Heart right ventricle (tissue), 16 donors: ENCODE results near the gene COL4A6. TPM values are rescaled to one million over a fixed set of nuclear protein-coding genes. Genes with fewer than 3 reads are reported as not detected.

Experiments
- ATAC-seq, 8 donors: fragments of 200-7000 bp; cut with Tn5 transposase; one replicate each; pipeline ENCODE4 v1.9.1; 2020; ENCODE audit warnings: mild to moderate bottlenecking in 8 of 8, moderate library complexity in 8 of 8, moderate number of reproducible peaks in 1 of 8
- DNase-seq, 2 donors: peaks; one replicate each; pipeline ENCODE4 v3.0.0-alpha.2; 2020
- H3K27ac ChIP-seq, 10 donors: fragments of 200-600 bp; sonication (generic) in 2 of 10; one replicate each; pipeline versions ENCODE4 v1.5.0 to v1.8.0; 2020 to 2022; ENCODE audit warnings: mild to moderate bottlenecking in 3 of 10
- H3K27me3 ChIP-seq, 7 donors: fragments of 200-600 bp; one replicate each; pipeline ENCODE4 v1.8.0; 2021 to 2022; ENCODE audit warnings: mild to moderate bottlenecking in 2 of 7
- H3K36me3 ChIP-seq, 9 donors: fragments of 200-600 bp; sonication (generic) in 1 of 9; one replicate each; pipeline versions ENCODE4 v1.5.0 to v1.8.0; 2020 to 2022; ENCODE audit warnings: mild to moderate bottlenecking in 2 of 9
- H3K4me1 ChIP-seq, 9 donors: fragments of 200-600 bp; sonication (generic) in 1 of 9; one replicate each; pipeline versions ENCODE4 v1.5.0 to v1.8.0; 2020 to 2022; ENCODE audit warnings: mild to moderate bottlenecking in 4 of 9
- H3K4me3 ChIP-seq, 10 donors: fragments of 200-600 bp; sonication (generic) in 2 of 10; one replicate each; pipeline versions ENCODE4 v1.5.0 to v1.8.0; 2020 to 2022; ENCODE audit warnings: mild to moderate bottlenecking in 7 of 10, moderate library complexity in 2 of 10
- H3K9me3 ChIP-seq, 11 donors: fragments of 200-600 bp in 10 of 11; sonication (generic) in 2 of 11; one replicate each; pipeline versions ENCODE4 v1.5.0 to v1.8.0; 2013 to 2022; ENCODE audit warnings: mild to moderate bottlenecking in 2 of 11, control low read depth in 1 of 11, moderate library complexity in 1 of 11
- WGBS, 2 donors: extraction: QIAGEN DNeasy Blood & Tissue Kit; methylation state at CpG; one replicate each; pipeline ENCODE4 v1.1.7; 2013; ENCODE audit warnings: inconsistent platforms in 1 of 2; 5-methylcytosine and 5-hydroxymethylcytosine counted together
- intact Hi-C, 10 donors: fragments of 100-400 bp; cut with DNase I; formaldehyde crosslinking; loops; one replicate each; pipeline versions ENCODE4 v1.11.1 to v1.14.2; 2022
- polyA plus RNA-seq, 2 donors: library from polyadenylated mRNA; stranded (reverse); fragments of 200-250 nt; gene quantifications; one replicate each; pipeline ENCODE4 v1.2.3, GENCODE V29; 2013
- total RNA-seq, 10 donors: library from RNA; stranded (reverse); fragmentation: NEBNext Ultra II Directional in 3 of 10; extraction: Animal tissue kit (Norgen Biotek cat#: 25700) in 3 of 10; gene quantifications; one replicate each; pipeline versions ENCODE4 v1.2.1 to v1.2.4, GENCODE V29; 2021 to 2023
- TF ChIP-seq, protein P1 (sequence below), 9 donors: fragments of 200-600 bp; sonication (generic) in 2 of 9; IDR thresholded peaks; one replicate each; pipeline versions ENCODE4 v1.5.0 to v1.8.0; 2021 to 2022; ENCODE audit warnings: antibody characterized with exemption in 9 of 9, mild to moderate bottlenecking in 5 of 9, moderate library complexity in 1 of 9
- donor health status: Arrhythmogenic right ventricular cardiomyopathy.
- donor health status: ischemic (EF 13 %, LVEDD 7.1; RV severe dilation, severe dysfunction).
- donor health status: healthy with polysubstance abuse.
- donor health status: DM: no; HTN: yes; CAD: no.
- donor health status: DM: no; HTN: no; CAD: no.
- donor health status: ischemic (EF 25% LVEDD 6.9; RV normal size, moderate dysfunction).
- donor health status: ischemic (EF 25% LVEDD 5.7; RV mildly dilated, moderate dysfunction).
- donor health status: healthy.
- donor health status: DM: yes; HTN: yes; CAD: no.
- donor health status: Ischemic cardiomyopathy.
- donor health status: ischemic (EF 35%, LVEDD 5.7; RV mildly dilated, moderate dysfunction).
- donor health status: nonischemic (EF 11% LVEDD 7.7; RV severe dilation, severe dysfunction).
- donor health status: DM: yes; HTN: yes; CAD: no.
- donor health status: PGD.
- donor health status: ischemic (EF 29% LVEDD 5.4; RV normal size, mild dysfunction).
- donor health status: nonischemic (EF 23%, LVEDD 6.1; RV moderate dilation, normal function).

Gene COL4A6
- total and polyA plus RNA-seq, 12 donors, result 1.7 to 10.8 (median 7.6) TPM

DNA sequence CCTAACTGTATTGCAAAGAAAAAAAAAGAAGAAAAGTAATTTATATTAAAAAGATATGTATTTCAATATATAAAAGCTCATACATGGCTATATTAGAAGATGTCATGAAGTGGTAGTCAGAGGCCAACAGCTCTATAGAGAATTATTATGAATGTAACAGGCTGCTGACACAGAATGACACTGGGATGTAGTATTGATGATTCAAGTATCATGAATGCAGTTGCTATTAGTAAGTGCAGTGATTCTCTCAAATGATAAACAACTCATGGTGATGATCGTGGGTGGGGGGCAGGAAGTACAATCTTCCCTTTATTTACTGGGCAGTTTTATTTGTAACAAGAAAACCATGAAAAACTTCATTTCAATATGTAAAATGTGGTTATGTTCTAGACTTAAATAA, 124.6 kb downstream of the COL4A6 start:
- no peak for DNase-seq
- H3K36me3 ChIP-seq, result no peaks in the 10 kb centered on the region
- TF ChIP-seq, protein P1, sequence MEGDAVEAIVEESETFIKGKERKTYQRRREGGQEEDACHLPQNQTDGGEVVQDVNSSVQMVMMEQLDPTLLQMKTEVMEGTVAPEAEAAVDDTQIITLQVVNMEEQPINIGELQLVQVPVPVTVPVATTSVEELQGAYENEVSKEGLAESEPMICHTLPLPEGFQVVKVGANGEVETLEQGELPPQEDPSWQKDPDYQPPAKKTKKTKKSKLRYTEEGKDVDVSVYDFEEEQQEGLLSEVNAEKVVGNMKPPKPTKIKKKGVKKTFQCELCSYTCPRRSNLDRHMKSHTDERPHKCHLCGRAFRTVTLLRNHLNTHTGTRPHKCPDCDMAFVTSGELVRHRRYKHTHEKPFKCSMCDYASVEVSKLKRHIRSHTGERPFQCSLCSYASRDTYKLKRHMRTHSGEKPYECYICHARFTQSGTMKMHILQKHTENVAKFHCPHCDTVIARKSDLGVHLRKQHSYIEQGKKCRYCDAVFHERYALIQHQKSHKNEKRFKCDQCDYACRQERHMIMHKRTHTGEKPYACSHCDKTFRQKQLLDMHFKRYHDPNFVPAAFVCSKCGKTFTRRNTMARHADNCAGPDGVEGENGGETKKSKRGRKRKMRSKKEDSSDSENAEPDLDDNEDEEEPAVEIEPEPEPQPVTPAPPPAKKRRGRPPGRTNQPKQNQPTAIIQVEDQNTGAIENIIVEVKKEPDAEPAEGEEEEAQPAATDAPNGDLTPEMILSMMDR (IDR thresholded peaks at IDR 0.05), result no peak
- intact Hi-C loops, result loop anchor here in 2 of 10 donors (10.0 kb wide), 2 partner anchors 81 to 131 kb away; no protein-coding TSS in a partner anchor
- no peak for ATAC-seq
- H3K4me3 ChIP-seq, result no peak overlapping the region
- H3K27me3 ChIP-seq, result peaks cover 0 to 31% (median 0%) of the 10 kb centered on the region in 7 donors
- H3K27ac ChIP-seq, result no peak overlapping the region
- H3K4me1 ChIP-seq, result peaks cover 0 to 2% (median 0%) of the 10 kb centered on the region in 9 donors
- WGBS, 2 donors, result 89 to 91% methylated on average over 1 of the region's 1 CpG
- H3K9me3 ChIP-seq, result no peaks in the 10 kb centered on the region

DNA sequence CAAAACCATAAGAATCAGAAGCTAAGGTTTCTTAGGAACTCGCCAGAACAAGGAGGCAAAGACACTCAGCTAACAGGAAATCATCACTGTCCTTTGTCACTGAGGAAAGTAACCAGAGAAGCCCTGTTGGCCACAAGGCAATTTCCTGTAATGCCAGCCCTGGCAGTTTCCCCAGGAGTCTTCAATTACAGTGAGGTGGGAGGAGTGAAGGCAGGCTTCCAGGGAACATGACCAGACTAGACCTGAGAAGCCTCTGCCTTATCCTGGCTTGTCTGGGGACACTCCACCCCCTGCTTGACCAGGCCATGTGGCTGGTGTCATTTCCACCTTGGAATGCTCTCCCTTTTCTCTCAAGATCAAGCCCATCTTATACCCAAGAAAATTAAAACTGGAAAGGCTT, 125.3 kb downstream of the COL4A6 start:
- Histone ChIP-seq H3K9me3 (no peaks in the 10 kb centered on the region), H3K4me1 (peaks cover 0 to 2% (median 0%) of the 10 kb centered on the region in 9 donors), H3K27me3 (peaks cover 0 to 33% (median 0%) of the 10 kb centered on the region in 7 donors), H3K4me3 (no peak overlapping the region), H3K27ac (no peak overlapping the region), H3K36me3 (no peaks in the 10 kb centered on the region)
- peak; percentile 51 to 96 (median 84) for ATAC-seq
- 27 to 30% methylated on average over 1 of the region's 1 CpG for WGBS, 2 donors
- peak; percentile 20 to 58 for DNase-seq
- intact Hi-C loops, result loop anchor here in 2 of 10 donors (10.0 kb wide), 2 partner anchors 82 to 132 kb away; no protein-coding TSS in a partner anchor
- TF ChIP-seq, protein P1 (IDR thresholded peaks at IDR 0.05), result no peak

GRCh38 chrX:108312011-108312410, 126.2 kb downstream of the COL4A6 start:
- TF ChIP-seq, protein P1 (IDR thresholded peaks at IDR 0.05), result no peak
- Histone ChIP-seq H3K27ac (no peak overlapping the region), H3K36me3 (no peaks in the 10 kb centered on the region), H3K9me3 (no peaks in the 10 kb centered on the region), H3K4me1 (peaks cover 0 to 2% (median 0%) of the 10 kb centered on the region in 9 donors), H3K27me3 (peaks cover 0 to 37% (median 0%) of the 10 kb centered on the region in 7 donors), H3K4me3 (no peak overlapping the region)
- DNase-seq (no peak), ATAC-seq (no peak)
- intact Hi-C loops, result loop anchor here in 2 of 10 donors (10.0 kb wide), 2 partner anchors 83 to 133 kb away; no protein-coding TSS in a partner anchor
- 26 to 74% methylated on average over 1 of the region's 1 CpG for WGBS, 2 donors

DNA sequence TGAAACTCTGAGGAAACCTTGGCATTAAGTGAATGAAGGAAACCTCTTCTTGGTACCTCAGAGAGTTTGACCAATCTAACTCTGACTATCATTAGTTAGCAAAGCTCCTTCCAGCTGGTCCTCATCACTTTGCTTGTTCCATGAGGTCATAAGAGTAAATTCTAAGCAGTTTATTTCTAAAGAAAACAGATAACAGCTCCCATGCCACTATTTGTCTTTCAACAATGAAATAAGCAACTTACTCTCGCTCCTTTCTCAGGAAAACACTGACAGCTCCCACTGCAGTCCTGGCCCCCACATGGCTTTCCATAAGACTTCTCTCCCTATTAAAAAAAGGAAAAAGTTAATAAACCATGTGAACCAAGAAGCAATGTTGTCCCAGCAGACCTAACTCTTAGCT, 127.7 kb downstream of the COL4A6 start:
- TF ChIP-seq, protein P1 (IDR thresholded peaks at IDR 0.05), result no peak
- 66 to 77% methylated on average over 1 of the region's 1 CpG for WGBS, 2 donors

More for the DNA sequence above, 127.7 kb downstream of the COL4A6 start:
- no peak for ATAC-seq
- intact Hi-C loops, result loop anchor here in 2 of 10 donors (10.0 kb wide), 2 partner anchors 84 to 134 kb away; no protein-coding TSS in a partner anchor
- H3K27me3 ChIP-seq, result peaks cover 0 to 27% (median 0%) of the 10 kb centered on the region in 7 donors
- H3K27ac ChIP-seq, result no peak overlapping the region
- no peak overlapping the region for H3K4me3 ChIP-seq
- H3K36me3 ChIP-seq, result no peaks in the 10 kb centered on the region
- no peaks in the 10 kb centered on the region for H3K9me3 ChIP-seq
- peaks cover 0 to 2% (median 0%) of the 10 kb centered on the region in 9 donors for H3K4me1 ChIP-seq
- no peak for DNase-seq
